Activated CD4-positive, alpha-beta T cell treated with anti-CD3 and anti-CD28 coated beads, Interleukin-2, amount 10 ng/mL, durations not matched to agents 24 days and 14 days (primary cell): ENCODE results near the gene PEX5. TPM values are rescaled to one million over a fixed set of nuclear protein-coding genes. Genes with fewer than 3 reads are reported as not detected.

Experiments used
- DNase-seq: peaks from one replicate; pipeline ENCODE4 v3.0.0; 2022
- H3K27ac Mint-ChIP-seq: one replicate; pipeline ENCODE4 v1.8.0; 2022; ENCODE audit warnings: mild to moderate bottlenecking, mixed read lengths
- H3K27me3 Mint-ChIP-seq: one replicate; pipeline ENCODE4 v1.8.0; 2022; ENCODE audit warnings: mixed read lengths
- H3K36me3 Mint-ChIP-seq: one replicate; pipeline ENCODE4 v1.8.0; 2022; ENCODE audit warnings: low read depth, mild to moderate bottlenecking, mixed read lengths
- H3K4me1 Mint-ChIP-seq: one replicate; pipeline ENCODE4 v1.8.0; 2021; ENCODE audit warnings: mixed read lengths
- H3K4me3 Mint-ChIP-seq: one replicate; pipeline ENCODE4 v1.8.0; 2022; ENCODE audit warnings: mild to moderate bottlenecking, moderate library complexity, mixed read lengths
- H3K9me3 Mint-ChIP-seq: one replicate; pipeline ENCODE4 v1.8.0; 2021; ENCODE audit warnings: mixed read lengths
- intact Hi-C: fragments of 100-400 bp; cut with micrococcal nuclease; formaldehyde crosslinking; loops from one replicate; pipeline ENCODE4 v1.15.1; 2023
- total RNA-seq: library from RNA; stranded (reverse); gene quantifications from 2 replicates; pipeline ENCODE4 v1.2.3, GENCODE V29; 2022

The PEX5 gene
- total RNA-seq, result 36.7 and 42.5 TPM in 2 replicates

DNA sequence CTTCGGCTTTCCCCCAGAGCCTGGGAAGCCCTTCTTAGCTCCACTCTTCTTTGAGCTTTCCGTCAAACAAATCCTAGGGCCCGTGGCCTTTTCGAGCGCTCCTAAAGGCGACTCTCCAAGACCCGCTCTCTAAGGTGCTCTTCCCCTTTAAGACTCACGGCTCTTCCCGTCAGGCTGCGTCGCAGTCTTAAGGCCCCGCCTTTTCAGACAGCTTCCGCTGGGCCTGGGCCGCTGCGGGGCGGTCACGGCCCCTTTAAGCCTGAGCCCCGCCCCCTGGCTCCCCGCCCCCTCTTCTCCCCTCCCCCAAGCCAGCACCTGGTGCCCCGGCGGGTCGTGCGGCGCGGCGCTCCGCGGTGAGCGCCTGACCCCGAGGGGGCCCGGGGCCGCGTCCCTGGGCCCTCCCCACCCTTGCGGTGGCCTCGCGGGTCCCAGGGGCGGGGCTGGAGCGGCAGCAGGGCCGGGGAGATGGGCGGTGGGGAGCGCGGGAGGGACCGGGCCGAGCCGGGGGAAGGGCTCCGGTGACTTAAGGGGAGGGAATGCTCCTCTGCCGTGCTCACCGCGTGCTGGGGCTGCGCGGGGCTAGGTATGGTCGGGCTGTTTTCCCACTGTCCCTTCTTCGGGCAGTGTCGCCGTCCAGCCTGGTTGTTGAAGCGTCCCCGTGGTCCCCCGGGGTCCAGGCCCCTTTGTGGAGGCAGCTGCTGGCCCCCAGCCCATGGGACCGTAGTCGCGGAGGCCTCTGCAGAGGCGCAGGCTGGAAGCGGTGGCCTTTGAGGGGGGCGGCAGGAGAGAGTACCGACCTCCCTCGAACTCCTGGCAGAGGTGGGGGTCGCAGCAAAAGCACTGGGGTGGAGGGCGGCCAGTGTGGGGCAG lies at the start of gene PEX5:
Gene PEX5, plus strand, starts transcription at position 289 of the 870 bp plus-strand sequence. CDS start 692 bp downstream, outside the sequence.
- H3K27me3 Mint-ChIP-seq, result no peaks in the 10 kb centered on the region
- intact Hi-C loops, result loop anchor here (5.0 kb wide), 2 partner anchors 172 to 527 kb away; partner anchors contain the start of genes ING4 and LPCAT3
- H3K27ac Mint-ChIP-seq, result peak within 1 kb of the TSS; percentile 96
- no peaks in the 10 kb centered on the region for H3K9me3 Mint-ChIP-seq
- peak within 1 kb of the TSS; percentile 93 for H3K4me3 Mint-ChIP-seq
- H3K4me1 Mint-ChIP-seq, result peaks cover 23% of the 10 kb centered on the region
- H3K36me3 Mint-ChIP-seq, result peaks cover 19% of the 10 kb centered on the region
- DNase-seq, result peak; percentile 95

DNA sequence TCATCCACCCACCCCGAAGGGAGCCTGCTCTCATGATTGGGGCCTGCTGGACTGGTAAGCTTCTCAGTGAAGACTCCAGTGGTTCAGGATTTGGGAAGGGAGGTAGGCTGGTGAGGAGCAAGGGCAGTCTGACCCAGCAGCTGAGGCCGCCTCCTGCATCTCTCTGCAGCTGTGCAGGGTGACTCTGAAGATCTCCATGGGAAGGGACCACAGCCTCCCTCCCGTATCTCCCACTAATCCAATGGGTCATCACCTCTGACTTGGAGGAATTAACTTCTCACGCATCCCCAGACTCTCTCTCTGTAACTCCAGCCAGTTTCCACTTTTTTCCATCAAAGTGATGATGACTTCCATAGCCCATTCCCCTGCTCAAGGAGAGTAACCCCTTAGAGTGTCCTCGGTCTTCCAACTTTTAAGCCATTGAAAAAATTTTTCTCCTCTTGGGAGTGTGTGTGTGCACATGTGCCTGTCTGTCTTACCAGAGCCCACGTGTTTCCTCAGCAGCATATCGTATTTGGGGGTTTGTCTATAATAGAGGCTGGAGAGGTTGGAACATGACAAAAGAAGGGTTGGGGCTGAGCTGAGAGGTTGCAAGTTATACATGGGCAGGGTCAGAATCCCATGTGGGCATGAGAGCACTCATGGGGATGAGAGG lies 48.0 kb upstream of the PEX5 start:
- peaks cover 7% of the 10 kb centered on the region for H3K4me1 Mint-ChIP-seq
- no peak overlapping the region for H3K27ac Mint-ChIP-seq
- intact Hi-C loops, result loop anchor here (1.0 to 5.0 kb wide), 2 partner anchors 47 to 496 kb away; no protein-coding TSS in a partner anchor
- H3K36me3 Mint-ChIP-seq, result peaks cover 59% of the 10 kb centered on the region
- no peak for DNase-seq
- no peaks in the 10 kb centered on the region for H3K9me3 Mint-ChIP-seq
- no peaks in the 10 kb centered on the region for H3K27me3 Mint-ChIP-seq
- no peak overlapping the region for H3K4me3 Mint-ChIP-seq

- Mint-ChIP-seq H3K36me3 (peaks cover 60% of the 10 kb centered on the region), H3K27ac (no peak overlapping the region)
- intact Hi-C loops, result loop anchor here (1.0 to 5.0 kb wide), 2 partner anchors 46 to 495 kb away; no protein-coding TSS in a partner anchor
Observed at GRCh38 chr12:7142056-7142644, 47.3 kb upstream of the PEX5 start.

DNA sequence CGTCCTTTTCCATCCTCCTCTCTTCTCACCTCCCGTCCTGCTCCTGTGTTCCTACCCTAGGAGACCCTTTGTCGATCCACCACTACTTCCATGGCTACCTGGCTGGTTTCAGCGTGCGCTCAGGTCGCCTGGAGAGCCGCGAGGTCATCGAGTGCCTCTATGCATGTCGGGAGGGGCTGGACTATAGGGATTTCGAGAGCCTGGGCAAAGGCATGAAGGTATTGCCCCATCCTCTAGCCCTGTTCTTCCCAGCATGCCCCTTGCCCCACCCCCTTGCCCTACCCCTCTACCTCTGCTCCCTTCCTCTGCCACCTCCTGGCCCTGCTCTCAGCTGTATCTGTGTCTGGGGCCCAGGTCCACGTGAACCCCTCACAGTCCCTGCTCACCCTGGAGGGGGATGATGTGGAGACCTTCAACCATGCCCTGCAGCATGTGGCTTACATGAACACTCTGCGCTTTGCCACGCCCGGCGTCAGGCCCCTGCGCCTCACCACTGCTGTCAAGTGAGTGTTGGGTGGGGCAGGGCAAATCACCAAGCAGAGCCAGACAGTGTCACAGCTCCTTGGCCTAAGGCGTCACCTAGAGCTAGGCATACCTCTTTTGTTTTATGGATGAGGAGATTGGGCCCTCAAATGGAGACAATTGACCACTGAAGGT lies 46.5 kb upstream of the PEX5 start:
- intact Hi-C loops, result loop anchor here (1.0 to 5.0 kb wide), 2 partner anchors 45 to 494 kb away; no protein-coding TSS in a partner anchor
- Mint-ChIP-seq H3K4me1 (peaks cover 7% of the 10 kb centered on the region), H3K9me3 (no peaks in the 10 kb centered on the region)

More at GRCh38 chr12:7142056-7142644, 47.3 kb upstream of the PEX5 start:
- no peaks in the 10 kb centered on the region for H3K27me3 Mint-ChIP-seq
- no peaks in the 10 kb centered on the region for H3K9me3 Mint-ChIP-seq
- no peak overlapping the region for H3K4me3 Mint-ChIP-seq
- DNase-seq, result peak; percentile 86
- peaks cover 7% of the 10 kb centered on the region for H3K4me1 Mint-ChIP-seq

GRCh38 chr12:7143564-7143963 lies 45.9 kb upstream of the PEX5 start:
- Mint-ChIP-seq H3K27me3 (no peaks in the 10 kb centered on the region), H3K36me3 (peaks cover 59% of the 10 kb centered on the region), H3K4me1 (peaks cover 7% of the 10 kb centered on the region), H3K27ac (no peak overlapping the region), H3K4me3 (no peak overlapping the region), H3K9me3 (no peaks in the 10 kb centered on the region)
- no peak for DNase-seq
- intact Hi-C loops, result loop anchor here (5.0 kb wide), 1 partner anchor 494 kb away; no protein-coding TSS in a partner anchor

More for the DNA sequence above, 46.5 kb upstream of the PEX5 start:
- Mint-ChIP-seq H3K36me3 (peaks cover 57% of the 10 kb centered on the region), H3K27me3 (no peaks in the 10 kb centered on the region), H3K4me3 (no peak overlapping the region), H3K27ac (peak overlapping the region; percentile 42)
- DNase-seq, result no peak

- no peak for DNase-seq
- H3K27ac Mint-ChIP-seq, result no peak overlapping the region
- no peak overlapping the region for H3K4me3 Mint-ChIP-seq
- no peaks in the 10 kb centered on the region for H3K9me3 Mint-ChIP-seq
- no peaks in the 10 kb centered on the region for H3K27me3 Mint-ChIP-seq
- intact Hi-C loops, result loop anchor here (5.0 kb wide), 1 partner anchor 493 kb away; no protein-coding TSS in a partner anchor
- peaks cover 4% of the 10 kb centered on the region for H3K4me1 Mint-ChIP-seq
- H3K36me3 Mint-ChIP-seq, result peaks cover 60% of the 10 kb centered on the region
Observed at GRCh38 chr12:7144414-7145120, 44.9 kb upstream of the PEX5 start.

DNA sequence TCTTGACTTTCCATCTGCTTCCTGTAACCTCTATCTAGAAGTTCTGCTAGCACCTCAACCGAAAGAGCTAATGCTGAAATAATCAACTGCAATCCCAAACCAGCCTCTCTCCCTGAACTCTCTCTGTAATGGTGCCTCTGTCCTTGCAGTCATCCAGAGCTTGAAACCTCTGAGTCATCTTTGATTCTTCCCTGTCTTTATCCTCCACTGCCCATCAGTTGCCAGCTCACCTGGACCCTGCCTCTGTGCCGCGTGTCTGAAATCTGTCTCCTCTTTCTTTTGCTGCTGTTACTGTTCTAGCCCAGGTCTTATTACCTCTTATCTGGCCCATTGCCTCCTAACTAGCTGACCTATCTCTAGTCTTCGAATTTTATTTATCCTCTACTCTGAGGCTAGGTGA lies 43.8 kb upstream of the PEX5 start:
- no peak for DNase-seq
- Mint-ChIP-seq H3K4me3 (no peak overlapping the region), H3K4me1 (peaks cover 4% of the 10 kb centered on the region), H3K27me3 (no peaks in the 10 kb centered on the region), H3K36me3 (peaks cover 64% of the 10 kb centered on the region), H3K27ac (no peak overlapping the region), H3K9me3 (no peaks in the 10 kb centered on the region)
- intact Hi-C loops, result no loop called here

DNA sequence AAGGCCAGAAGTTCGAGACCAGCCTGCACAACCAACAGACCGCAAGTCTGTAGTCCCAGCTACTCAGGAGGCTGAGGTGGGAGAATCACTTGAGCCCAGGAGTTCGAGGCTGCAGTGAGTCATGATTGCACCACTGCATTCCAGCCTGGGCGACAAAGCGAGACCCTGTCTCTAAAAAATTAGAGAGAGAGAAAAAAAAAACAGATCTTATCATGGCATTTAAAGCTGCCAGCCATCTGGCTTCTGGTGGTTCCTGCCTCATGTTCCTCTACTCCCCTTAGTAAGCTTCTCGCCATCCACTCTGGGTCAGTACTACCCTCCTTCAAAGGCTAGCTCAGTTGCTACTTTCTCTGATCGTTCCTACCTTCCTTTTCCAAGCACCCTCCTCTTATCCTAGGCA lies 43.3 kb upstream of the PEX5 start:
- Mint-ChIP-seq H3K9me3 (no peaks in the 10 kb centered on the region), H3K27ac (no peak overlapping the region), H3K36me3 (peaks cover 64% of the 10 kb centered on the region), H3K4me3 (no peak overlapping the region), H3K27me3 (no peaks in the 10 kb centered on the region), H3K4me1 (peaks cover 4% of the 10 kb centered on the region)
- DNase-seq, result no peak
- intact Hi-C loops, result no loop called here

DNA sequence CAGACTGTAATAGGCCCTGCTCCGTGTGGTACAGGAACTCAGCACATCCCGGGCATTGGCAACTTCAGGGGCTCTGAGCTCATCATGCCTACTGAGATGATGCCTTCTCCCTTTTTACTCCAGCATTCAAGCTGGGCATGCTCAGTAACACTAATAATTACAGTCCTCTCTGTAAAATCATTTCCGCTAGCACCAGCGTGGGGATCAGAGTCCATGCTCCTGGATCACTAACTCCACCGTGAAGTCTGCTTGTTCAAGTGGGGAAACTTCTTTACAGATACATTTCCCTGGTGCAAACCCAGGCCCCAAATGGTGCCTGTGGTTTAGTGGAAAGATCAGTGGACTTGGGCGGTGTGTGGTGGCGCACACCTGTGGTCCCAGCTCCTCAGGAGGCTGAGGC lies 42.6 kb upstream of the PEX5 start:
- Mint-ChIP-seq H3K27me3 (no peaks in the 10 kb centered on the region), H3K4me1 (peaks cover 2% of the 10 kb centered on the region), H3K9me3 (no peaks in the 10 kb centered on the region), H3K4me3 (no peak overlapping the region), H3K27ac (no peak overlapping the region), H3K36me3 (peaks cover 59% of the 10 kb centered on the region)
- no peak for DNase-seq
- intact Hi-C loops, result no loop called here

DNA sequence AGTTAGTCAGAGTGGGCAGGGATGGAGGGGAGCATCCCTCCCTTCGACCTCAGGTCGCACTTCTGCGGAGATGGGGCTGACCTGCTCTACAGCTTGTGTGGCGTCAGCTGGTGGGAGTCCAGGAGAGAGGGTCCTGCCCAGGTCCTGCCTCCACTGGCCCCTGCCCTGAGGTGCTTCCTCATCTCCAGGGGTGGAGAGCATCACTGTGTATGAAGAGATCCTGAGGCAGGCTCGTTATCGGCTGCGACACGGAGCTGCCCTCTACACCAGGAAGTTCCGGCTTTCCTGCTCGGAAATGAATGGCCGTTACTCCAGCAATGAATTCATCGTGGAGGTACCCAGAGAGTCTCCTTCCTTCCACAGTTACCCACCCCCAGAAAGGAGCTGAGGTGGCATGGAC lies 39.1 kb upstream of the PEX5 start:
- Mint-ChIP-seq H3K9me3 (no peaks in the 10 kb centered on the region), H3K27ac (no peak overlapping the region), H3K4me1 (no peaks in the 10 kb centered on the region), H3K4me3 (no peak overlapping the region), H3K36me3 (peaks cover 55% of the 10 kb centered on the region), H3K27me3 (no peaks in the 10 kb centered on the region)
- intact Hi-C loops, result no loop called here
- DNase-seq, result no peak

DNA sequence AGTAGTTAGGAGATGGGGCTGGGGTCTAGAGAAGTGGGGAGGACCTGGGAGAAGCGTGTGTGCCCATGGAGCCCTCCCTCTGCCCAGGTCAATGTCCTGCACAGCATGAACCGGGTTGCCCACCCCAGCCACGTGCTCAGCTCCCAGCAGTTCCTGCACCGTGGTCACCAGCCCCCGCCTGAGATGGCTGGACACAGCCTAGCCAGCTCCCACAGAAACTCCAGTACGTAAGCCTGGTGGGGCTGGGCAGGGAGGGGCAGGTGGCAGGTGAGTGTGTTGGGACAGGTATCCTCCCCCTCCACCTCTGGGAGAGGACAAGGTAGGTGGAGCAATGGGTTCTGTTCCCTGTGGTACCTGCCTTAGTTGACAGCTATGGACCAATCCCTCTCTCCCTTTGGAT lies 38.6 kb upstream of the PEX5 start:
- Mint-ChIP-seq H3K27me3 (no peaks in the 10 kb centered on the region), H3K4me3 (no peak overlapping the region), H3K27ac (no peak overlapping the region), H3K36me3 (peaks cover 54% of the 10 kb centered on the region), H3K9me3 (no peaks in the 10 kb centered on the region), H3K4me1 (no peaks in the 10 kb centered on the region)
- DNase-seq, result no peak
- intact Hi-C loops, result no loop called here

DNA sequence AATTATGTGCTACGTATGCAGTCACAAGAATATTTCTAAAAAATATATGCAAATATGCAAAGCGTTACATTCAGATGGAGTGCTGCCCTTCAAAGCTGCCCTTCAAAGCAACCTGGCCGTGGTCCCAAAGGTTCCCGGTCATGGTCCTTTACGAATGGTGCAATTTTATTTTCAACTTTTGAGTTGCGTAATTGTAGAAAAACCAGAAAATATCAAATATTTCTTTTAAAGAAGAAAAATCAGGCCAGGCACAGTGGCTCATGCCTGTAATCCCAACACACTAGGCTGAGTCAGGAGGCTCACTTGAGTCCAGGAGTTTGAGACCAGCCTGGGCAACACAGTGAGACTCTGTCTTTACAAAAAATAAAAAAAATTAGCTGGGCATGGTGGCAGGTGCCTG lies 38.0 kb upstream of the PEX5 start:
- intact Hi-C loops, result no loop called here
- Mint-ChIP-seq H3K4me3 (no peak overlapping the region), H3K9me3 (no peaks in the 10 kb centered on the region), H3K36me3 (peaks cover 54% of the 10 kb centered on the region), H3K4me1 (no peaks in the 10 kb centered on the region), H3K27ac (no peak overlapping the region), H3K27me3 (no peaks in the 10 kb centered on the region)
- no peak for DNase-seq

DNA sequence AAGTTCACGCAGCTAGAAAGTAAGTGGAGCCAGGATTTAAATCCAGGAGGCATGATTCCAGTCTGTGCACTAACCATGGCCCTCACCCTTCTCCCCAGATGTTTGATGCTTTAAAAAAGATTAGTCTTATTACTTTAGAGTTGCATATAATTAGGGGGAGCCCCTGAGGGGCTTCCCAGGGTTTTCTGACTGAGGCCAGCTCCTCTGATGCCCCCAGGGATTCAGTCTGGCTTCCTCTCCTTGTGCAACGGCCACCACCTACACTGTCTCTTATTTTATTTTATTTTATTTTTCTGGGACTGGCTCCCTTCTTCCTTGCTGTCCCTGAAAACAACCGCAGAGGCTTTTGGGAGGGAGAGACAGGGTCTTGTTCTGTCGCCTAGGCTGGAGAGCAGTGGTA lies 36.7 kb upstream of the PEX5 start:
- H3K36me3 Mint-ChIP-seq, result peaks cover 54% of the 10 kb centered on the region
- DNase-seq, result no peak
- no peak overlapping the region for H3K27ac Mint-ChIP-seq
- intact Hi-C loops, result no loop called here
- no peak overlapping the region for H3K4me3 Mint-ChIP-seq
- H3K9me3 Mint-ChIP-seq, result no peaks in the 10 kb centered on the region
- H3K27me3 Mint-ChIP-seq, result no peaks in the 10 kb centered on the region
- H3K4me1 Mint-ChIP-seq, result no peaks in the 10 kb centered on the region
